NCI-H2196 (cell line): ENCODE measurements around the gene RAB1A.
"Not testable (repeated sequence)": the region's sequence is repeated elsewhere in the genome, so short reads cannot be mapped to it uniquely, and the experiment has no call there.

Source experiments
- DNase-seq: peaks from one replicate; lab custom pipeline; 2025; ENCODE audit not compliant: unreplicated experiment; lab: John Stamatoyannopoulos, UW

RAB1A gene

DNA sequence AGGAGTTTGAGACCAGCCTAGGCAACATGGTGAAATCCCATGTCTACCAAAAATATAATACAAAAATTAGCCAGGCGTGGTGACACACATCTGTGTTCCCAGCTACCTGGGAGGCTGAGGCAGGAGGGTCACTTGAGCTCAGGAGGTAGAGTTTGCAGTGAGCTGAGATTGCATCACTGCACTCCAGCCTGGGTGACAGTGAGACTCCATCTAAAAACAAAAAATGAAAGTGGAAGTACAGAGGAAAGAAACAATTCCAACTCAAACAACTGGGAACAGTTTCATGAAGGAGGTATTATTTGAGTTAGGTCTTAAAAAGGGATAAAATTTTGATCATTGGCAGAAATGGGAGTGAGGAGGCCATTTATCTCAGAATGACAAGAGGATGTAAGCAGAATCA, 6.3 kb upstream of the RAB1A start:
- DNase-seq: no peak

DNA sequence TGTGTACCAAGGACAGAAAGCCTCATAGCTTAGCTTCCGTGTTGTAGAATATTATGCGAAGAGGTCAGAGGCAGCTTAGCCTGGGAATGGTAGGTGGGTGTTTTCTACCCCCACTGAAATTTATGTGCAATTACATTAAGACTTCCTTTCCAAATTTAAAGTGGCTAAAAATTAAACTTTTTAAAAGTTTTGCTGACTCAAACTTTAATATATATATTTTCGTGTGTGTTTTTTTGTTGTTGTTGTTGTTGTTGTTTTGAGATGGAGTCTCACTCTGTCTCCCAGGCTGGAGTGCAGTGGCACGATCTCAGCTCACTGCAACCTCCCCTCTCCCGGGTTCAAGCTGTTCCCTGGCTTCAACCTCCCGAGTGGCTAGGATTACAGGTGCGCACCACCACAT, 4.3 kb upstream of the RAB1A start:
- no peak for DNase-seq

DNA sequence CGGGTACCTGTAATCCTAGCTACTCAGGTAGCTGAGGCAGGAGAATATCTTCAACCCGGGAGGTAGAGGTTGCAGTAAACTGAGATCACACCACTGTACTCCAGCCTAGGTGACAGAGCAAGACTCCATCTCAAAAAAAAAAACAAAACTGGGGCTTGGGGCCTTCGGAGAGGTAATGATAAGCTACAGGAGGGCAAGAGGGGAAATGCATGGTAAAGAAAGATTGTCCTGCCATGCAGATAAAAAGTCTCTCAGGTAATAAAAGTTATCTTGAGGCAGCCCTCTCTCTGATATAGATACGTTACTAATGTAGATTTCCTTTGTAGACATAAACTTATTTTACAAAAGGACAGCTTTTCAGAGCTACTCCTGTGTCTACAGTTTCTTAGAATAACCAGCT, 3.7 kb upstream of the RAB1A start:
- no peak for DNase-seq

DNA sequence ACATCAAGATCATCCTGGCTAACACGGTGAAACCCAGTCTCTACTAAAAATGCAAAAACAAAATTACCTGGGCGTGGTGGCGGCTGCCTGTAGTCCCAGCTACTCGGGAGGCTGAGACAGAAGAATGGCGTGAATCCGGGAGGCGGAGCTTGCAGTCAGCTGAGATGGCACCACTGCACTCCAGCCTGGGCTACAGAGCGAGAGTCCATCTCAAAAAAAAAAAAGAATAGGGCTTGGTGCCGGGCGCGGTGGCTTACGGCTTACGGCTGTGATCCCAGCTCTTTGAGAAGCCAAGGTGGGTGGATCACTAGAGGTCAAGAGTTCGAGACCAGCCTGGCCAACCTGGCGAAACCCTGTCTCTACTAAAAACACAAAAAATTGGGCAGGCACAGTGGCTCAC, 3.0 kb upstream of the RAB1A start:
- not testable (repeated sequence) for DNase-seq

DNA sequence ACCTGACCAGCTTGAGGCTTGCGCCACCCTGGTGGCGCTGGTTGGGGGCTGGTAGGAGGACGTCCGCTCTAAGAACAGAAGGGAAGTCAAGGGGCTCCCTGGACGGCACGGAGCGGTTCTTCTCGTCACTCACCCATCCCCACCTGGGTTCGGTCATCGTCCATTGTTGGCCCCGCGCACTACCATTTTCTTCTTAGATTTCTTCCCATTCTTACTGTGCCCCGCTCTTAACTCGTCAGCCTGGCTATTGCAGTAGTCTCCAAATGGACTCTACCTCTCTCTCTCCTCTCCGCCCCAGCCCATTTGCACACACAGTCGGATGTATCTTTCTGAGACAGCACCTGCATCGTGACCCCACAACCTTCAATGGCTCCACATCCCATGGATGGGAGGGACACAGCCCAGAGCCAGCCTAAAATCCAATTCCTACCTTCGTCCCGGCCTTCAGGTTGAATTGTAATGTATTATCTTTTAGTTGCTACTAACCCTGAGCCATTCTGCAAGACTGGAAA, 814 bp upstream of the RAB1A start:
- peak; percentile 51 for DNase-seq

DNA sequence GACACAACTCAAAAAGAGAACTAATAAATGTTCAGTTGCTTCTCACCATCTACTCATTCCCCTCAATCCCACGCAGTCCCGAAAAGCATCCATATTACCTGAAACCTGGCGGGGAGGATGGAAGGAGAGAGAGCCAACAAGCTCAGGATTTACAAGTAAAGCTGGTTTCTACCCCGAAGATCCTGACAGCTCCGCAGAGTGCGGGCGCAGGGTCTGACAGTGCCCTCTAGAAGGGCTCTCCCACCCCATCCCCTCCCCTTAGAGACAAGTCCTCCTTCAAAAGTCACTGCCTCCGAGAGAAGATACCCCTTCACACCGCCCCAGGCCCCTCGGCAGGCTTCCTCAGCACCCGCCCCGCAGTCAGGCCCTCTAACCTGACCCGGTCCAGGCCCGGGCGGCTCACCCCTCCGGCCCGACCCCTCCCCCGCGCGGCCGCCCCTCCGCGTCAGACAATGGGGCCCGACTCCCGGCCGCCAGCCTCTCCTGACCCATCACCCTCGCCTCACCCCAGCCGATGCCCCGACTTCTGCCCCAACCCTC, 550 bp downstream of the RAB1A start:
- DNase-seq: no peak

DNA sequence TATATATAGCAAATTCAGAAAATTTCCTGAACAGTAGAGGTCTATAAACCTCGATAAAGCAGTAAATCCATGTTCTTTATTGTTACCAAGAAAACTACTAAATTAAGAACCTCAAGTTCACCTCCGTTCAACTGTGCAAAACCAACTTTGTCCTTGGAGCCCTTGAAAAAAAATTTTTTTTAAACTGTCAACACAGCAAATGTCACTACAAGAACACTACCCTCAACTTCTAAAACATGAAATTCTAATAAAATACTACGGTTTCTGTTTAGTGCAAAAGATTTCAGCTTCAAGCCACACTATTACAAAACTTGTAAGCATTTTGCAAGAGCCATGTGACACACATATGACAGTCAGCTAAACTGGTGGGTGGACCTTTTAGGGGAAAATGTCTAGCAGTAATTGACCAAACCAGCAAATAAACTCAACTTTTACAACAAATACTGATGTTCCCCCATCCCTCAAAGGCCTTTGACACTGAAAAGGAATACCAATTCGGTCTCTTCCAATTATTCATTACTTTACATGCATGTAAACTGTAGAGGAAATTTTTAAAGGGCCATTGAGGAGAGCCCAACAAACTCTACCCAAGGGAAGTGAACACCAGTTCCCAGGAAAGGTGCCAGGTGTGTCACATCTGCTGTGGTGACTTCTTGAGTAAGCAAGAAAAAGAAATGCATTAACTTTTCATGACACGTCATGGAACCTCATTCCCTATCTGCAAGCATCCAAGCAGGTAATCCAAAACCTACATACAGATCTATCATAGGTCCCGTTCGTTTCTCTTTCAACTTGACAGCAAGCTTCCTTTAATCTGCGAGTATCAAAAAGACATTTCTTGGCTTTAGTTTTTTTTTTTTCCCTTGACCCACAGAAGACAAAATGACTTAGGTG, 1.4 kb downstream of the RAB1A start:
- DNase-seq: no peak

DNA sequence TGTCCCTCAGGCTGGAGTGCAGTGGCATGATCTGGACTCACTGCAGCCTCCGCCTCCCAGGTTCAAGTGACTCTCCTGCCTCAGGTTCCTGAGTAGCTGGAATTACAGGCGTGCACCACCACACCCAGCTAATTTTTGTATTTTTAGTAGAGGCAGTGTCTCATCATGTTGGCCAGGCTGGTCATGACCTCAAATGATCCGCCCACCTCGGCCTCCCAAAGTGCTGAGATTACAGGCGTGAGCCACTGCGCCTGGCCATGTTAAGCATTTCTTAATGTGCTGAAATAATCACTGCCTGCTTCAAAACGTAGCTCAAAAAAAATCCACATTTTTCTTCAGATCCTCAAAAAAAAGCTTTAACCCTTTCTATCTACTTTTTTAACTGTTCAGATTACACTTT, 4.4 kb downstream of the RAB1A start:
- DNase-seq: not testable (repeated sequence)

DNA sequence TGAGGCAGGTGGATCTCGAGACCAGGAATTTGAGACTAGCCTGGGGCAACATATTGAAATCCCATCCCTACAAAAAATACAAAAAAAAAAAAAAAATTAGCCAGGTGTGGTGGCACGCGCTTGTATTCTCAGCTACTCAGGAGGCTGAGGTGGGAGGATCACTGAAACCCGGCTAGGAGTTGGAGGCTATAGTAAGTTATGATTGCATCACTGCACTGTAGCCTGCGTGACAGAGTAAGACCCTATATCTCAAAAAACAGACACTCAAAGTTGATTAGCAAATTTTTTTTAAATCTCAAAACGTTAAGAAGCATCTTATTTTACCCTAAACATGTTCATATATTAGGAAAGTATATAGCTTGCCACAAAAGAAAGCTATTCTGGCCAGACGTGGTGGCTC, 7.6 kb downstream of the RAB1A start:
- DNase-seq: no peak

DNA sequence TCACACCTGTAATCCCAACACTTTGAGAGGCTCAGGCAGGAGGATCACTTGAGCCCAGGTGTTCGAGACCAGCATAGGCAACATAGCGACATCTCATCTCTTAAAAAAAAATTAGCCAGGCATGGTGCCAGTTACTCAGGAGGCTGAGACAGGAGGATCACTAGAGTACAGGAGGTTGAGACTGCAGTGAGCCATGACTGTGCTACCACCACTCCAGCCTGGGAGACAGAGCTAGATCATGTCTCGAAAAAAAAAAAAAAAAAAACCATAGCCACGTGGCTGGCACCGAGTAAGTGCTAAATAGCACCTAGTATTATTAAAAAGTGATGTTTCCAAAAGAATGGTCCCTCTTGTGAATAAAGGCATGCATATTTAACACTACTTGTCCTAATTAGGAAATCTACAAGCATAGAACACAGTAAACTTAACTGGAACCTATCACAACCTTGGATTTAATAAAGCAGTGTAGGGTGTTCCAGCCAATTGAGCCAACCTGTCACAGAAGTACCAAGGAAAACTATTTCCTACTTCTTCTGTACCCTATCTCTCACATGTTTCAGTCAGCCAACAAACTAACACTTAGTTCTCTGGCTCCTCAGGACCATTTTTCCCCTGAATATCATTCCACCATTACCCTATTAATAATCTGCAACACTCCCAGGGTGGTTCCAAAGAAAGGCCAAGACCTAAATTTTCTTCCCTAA, 8.8 kb downstream of the RAB1A start:
- DNase-seq: no peak

DNA sequence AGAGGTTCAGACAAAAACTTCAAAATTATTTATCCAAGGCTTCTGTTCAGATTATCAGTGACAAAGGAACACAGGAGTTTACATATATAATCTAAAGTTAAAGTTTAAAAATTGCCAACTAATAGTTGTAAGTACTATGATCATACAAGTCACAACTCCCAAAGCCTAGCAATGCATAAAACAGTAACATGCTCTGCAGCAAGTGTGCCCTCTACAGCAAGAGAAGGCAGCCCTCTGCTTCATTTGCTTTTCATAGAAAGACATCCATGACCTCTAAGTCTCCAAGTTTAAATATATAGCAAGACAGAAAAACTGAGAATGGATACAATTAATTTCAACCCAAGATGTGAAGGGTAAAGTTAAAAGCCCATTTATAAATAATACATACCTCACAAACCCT, 13.3 kb downstream of the RAB1A start:
- no peak for DNase-seq

DNA sequence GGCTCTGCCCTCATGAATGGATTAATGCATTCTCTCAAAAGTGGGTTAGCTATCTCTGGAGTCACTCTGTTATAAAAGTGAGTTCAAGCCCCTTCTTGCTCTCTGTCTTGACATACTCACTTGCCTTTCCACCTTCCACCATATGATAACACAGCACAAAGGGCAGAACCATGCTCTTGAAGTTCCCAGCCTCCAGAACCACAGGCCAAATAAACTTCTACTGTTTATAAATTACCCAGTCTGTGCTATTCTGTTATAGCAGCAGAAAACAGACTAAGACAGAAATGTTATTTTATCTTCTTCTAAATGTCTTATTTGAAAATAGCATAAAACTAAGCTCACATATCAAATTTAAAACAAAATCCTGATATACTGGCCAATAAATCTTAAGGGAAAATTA, 15.0 kb downstream of the RAB1A start:
- no peak for DNase-seq

DNA sequence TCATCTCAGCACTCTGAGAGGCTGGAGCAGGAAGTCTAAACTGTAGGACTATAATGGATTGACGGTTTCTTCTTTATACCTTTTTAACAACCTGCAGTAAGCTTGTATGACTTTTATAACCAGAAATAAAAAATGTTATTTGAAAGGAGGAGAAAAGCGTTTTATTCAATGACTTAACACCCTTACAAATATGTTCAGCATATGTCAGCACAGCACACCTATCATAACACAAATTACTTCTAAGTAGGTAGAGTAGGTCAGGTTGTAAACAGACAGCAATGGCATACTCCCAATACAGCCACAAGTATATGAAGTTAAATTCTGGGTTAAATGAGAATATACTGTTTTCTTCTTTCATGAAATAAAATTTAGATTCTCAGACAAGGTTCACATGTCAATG, 16.1 kb downstream of the RAB1A start:
- no peak for DNase-seq

DNA sequence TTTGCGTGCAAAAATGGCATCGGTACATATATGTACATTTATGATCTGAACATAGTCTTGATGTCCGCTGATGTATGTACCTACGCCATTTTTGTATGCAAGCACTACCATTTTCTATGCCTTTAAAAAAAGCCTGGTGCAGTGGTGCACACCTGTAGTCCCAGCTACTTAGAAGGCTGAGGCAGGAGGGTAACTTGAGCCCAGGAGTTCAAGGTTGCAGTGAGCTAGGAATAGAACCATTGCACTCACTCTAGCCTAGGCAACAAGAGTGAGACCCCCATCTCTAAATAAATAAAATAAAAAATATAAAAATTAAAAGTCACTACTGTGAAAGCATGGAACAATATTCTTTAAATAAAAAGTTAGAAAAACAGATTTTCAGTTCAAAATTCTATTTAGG, 16.7 kb downstream of the RAB1A start:
- no peak for DNase-seq

DNA sequence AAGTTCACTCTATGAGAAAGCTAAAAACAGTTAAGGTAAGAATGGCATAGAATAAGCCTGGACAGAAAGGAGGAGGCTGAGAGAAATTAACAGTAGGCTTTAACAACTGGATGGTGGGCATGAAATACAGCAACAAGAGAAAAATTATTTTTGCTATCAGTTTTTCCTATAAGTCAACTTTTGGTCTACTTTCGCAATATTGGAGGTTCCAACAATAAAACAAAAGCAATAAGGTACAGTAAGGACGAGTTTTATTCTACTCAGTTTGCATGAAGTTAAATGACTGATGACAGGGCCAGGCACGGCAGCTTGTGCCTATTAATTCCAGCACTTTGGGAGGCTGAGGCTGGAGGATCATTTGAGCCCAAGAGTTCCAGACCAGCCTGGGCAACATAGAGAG, 17.3 kb downstream of the RAB1A start:
- DNase-seq: no peak

DNA sequence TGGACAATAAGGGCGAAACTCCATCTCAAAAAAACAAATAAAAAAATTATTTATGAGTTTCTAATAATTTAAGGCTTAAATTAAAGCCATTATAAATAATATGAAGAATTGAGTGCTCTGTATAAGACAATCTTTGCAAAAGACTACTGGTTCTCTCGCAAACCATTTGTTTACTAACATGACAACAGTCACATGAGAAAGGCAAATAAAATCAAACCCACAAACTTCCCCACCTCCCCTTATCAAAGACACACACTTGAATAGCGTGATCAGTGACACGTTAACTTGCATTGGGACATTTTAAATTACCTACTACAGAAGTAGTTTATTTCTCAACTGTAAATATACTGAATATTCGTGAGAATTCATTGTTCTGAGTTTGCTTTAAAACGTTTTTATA, 21.1 kb downstream of the RAB1A start:
- no peak for DNase-seq

DNA sequence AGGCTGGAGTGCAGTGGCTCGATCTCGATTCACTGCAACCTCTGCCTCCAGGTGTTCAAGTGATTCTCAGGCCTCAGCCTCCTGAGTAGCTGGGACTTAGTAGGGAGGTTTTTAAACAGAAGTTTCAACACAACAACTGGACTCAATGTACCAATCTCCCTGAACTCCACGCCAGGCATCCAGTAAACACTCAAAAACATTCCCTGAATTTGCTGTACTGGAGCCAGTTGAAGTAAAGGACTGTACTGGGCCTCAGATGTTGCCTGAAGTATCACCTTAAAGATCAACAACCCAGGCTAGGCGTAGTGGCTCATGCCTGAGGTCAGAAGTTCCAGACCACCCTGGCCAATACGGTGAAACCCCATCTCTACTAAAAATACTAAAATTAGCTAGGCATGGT, 22.4 kb downstream of the RAB1A start:
- DNase-seq: no peak

DNA sequence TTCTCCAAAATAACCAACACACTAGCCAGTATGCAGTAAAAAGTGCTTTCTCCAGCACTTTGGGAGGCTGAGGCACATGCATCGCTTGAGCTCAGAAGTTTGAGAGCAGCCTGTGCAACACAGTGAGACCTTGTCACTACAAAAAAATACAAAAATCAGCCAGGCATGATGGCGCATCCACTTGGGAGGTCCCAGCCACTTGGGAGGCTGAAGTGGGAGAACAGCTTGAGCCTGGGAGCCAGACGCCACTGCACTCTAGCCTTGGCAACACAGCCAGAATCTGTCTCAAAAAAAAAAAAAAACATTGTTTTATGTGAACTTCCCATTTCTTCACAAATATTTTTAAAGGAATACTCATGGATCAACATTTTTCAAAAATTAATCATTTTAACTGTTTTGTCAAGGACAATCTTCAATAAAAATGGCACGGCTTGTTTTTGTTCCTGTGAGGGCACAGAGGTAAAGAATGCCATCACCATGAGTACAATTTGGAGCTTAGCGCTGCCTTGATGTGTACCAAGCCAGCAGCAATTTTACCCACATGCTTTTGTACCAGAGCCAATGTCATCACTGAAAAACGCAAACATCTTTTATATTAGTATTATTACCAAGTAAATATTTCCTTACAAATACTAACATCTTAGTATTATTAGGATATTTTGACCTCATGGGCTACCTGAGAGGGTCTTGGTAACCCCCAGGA, 26.7 kb downstream of the RAB1A start:
- no peak for DNase-seq

DNA sequence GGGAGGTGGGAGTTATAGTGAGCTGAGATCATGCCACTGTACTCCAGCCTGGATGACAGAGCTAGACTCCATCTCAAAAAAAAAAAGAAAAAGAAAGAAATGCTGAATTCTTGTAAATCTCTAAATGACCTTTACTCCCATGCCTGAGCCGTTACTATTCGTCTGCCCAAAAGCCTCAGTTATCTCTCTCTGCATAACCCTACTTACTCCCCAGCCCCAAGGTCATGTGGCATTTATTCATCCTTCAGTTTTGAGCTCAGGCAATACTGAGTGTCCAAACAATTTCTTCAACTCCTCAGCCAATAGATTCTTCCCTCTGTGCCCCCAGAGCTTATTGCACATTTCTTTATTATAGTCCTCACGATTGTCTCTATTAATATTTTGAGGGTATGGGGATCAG, 28.8 kb downstream of the RAB1A start:
- DNase-seq: no peak

DNA sequence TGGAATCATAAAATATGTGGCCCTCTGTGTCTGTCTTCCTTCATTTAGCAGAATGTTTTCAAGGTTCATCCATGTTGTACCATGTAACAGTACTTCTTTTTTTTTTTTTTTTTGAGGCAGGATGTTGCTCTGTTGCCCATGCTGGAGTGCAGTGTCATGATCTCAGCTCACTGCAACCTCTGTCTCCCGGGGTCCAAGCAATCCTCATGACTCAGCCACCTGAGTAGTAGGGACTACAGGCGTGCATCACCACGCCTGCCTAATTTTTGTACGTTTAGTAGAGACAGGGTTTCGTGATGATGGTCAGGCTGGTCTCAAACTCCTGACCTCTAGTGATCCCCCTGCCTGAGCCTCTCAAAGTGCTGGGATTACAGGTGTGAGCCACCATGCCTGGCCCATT, 31.2 kb downstream of the RAB1A start:
- DNase-seq: no peak

DNA sequence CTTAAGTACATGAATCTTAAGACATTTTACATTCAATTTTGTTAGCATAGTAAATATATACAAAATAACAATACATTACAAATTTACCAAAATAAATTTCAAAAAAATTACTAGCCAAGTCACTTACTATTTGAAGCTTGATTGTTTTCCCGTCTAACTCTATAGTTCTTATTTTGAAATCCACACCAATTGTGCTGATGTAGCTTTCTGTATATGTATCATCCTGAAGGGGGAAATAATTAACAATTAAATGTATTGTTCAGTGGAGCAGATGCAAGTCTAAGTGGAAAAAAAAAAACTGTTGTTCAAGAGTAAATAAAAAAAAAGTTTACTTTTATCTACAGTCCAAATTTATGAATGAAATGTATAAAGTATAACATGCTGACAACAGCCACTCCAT, 32.1 kb downstream of the RAB1A start:
- no peak for DNase-seq

DNA sequence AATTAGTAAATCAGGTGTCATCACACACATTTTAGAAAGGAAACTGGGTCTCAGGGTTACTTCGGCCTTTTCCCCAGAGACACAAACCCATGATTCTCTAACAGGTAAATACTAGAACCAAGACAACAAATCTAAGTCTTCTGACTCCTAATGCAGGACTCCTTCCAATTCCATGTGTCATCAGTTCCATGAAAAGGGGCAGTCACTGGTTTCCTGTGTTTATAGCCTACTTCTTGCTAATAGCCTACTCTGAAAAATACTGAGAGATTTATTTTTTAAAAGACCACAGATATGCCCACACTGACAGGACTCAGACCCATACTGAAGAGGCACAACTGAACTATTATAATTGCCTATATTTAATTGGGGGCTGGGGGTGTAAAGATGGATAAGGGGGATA, 33.0 kb downstream of the RAB1A start:
- DNase-seq: no peak
